ENCODE results near the gene DES. TPM values are rescaled to one million over a fixed set of nuclear protein-coding genes. Genes with fewer than 3 reads are reported as not detected.
A peak's percentile ranks its signal among the peaks of the same experiment; 100 is the strongest.

Gene DES
- total RNA-seq, 1 experiment from 2014 or later, result 1.6 TPM

DNA sequence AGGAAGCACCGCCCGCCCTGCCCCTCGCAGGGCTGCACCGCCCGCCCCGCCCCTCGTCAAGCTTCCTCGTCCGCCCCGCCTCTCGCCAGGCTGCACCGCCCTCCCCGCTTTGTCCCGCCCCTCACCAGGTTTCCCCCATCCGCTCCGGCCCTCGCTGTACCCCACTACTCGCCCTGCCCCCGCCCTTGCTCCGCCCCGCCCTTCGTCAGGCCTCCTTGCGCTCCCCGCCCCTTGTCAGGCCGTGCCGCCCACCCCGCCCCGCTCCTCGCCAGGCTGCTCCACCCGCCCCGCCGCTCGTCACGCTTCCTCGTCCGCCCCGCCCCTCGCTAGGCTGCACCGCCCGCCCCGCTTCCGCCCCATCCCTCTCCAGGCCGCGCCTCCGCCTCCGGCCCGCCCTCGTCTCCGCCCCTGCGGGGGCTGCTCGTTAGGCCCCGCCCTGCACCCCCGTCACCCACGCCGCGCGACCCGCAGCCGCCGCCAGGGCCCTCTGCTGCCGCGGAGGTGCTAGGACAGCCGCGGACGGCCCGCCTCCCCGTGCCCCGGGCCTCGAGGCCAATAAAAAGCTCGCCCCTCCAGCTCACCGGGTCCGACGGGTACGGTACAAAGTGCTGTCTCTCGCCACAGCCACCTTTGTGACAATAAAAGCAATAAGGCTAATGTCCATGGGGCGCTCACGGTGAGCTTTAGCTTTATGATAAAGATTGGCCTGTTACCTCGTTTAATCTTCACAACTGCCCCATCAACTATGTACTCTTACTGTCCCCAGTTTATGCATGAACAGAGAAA lies 29.9 kb upstream of the DES start:
- Mint-ChIP-seq H3K27ac (no peak overlapping the region; the same call in 1 of the 2 replicates), H3K36me3 (peaks cover 23% of the 10 kb centered on the region)

GRCh38 chr2:219388907-219389156 lies 29.3 kb upstream of the DES start:
- peaks cover 18% of the 10 kb centered on the region for H3K36me3 Mint-ChIP-seq
- CTCF ChIA-PET, result interaction anchor here (0.5 to 3.9 kb wide), 26 partner anchors 15 to 254 kb away, joined by 3 to 64 read pairs (median 8); partner anchors contain the start of genes CNPPD1, GMPPA and SPEG
- no peaks in the 10 kb centered on the region for H3K9me3 Mint-ChIP-seq
- H3K4me3 Mint-ChIP-seq, result peak overlapping the region; percentile 76
- POLR2A ChIA-PET, result interaction anchor here (0.8 kb wide), 1 partner anchor 64 kb away, joined by 3 read pairs; no protein-coding TSS in a partner anchor
- no peak overlapping the region; the same call in 1 of the 2 replicates for H3K27ac Mint-ChIP-seq
- H3K27me3 Mint-ChIP-seq (ENCODE audit: low read depth), result peaks cover 6% of the 10 kb centered on the region; the same call in 1 of the 2 replicates
- DNase-seq (ENCODE audit: low spot score) (no peak), ATAC-seq (no peak)
- peaks cover 7% of the 10 kb centered on the region for H3K4me1 Mint-ChIP-seq
- no peak for TF ChIP-seq IRF2 (CRISPR knock-in tag; IDR thresholded peaks at IDR 0.05; ENCODE audit: borderline replicate concordance, low read depth)
- TF ChIP-seq KAT7 (CRISPR knock-in tag; IDR thresholded peaks at IDR 0.05; ENCODE audit: borderline replicate concordance), result no peak
- TF ChIP-seq USF1 (CRISPR knock-in tag; IDR thresholded peaks at IDR 0.05), result no peak
- no peak for TF ChIP-seq HMGA2 (CRISPR knock-in tag; IDR thresholded peaks at IDR 0.05)
- TF ChIP-seq, protein P1, sequence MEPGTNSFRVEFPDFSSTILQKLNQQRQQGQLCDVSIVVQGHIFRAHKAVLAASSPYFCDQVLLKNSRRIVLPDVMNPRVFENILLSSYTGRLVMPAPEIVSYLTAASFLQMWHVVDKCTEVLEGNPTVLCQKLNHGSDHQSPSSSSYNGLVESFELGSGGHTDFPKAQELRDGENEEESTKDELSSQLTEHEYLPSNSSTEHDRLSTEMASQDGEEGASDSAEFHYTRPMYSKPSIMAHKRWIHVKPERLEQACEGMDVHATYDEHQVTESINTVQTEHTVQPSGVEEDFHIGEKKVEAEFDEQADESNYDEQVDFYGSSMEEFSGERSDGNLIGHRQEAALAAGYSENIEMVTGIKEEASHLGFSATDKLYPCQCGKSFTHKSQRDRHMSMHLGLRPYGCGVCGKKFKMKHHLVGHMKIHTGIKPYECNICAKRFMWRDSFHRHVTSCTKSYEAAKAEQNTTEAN (CRISPR knock-in tag; IDR thresholded peaks at IDR 0.05), result no peak
- TF ChIP-seq MYBL2 (CRISPR knock-in tag; IDR thresholded peaks at IDR 0.05), result no peak
- no peak for TF ChIP-seq NR1H2 (CRISPR knock-in tag; IDR thresholded peaks at IDR 0.05)
- TF ChIP-seq ZNF263 (CRISPR knock-in tag; IDR thresholded peaks at IDR 0.05; ENCODE audit: low read depth), result no peak
- no peak for TF ChIP-seq RELA (CRISPR knock-in tag; IDR thresholded peaks at IDR 0.05; ENCODE audit: borderline replicate concordance)
- TF ChIP-seq CTCF (IDR thresholded peaks at IDR 0.05), result no peak
- TF ChIP-seq CDX4 (CRISPR knock-in tag; IDR thresholded peaks at IDR 0.05; ENCODE audit: borderline replicate concordance), result no peak
- TF ChIP-seq ZNF396 (CRISPR knock-in tag; IDR thresholded peaks at IDR 0.05; ENCODE audit: borderline replicate concordance), result no peak
- no peak for TF ChIP-seq ATF3 (CRISPR knock-in tag; conservative IDR thresholded peaks at IDR 0.05)
- TF ChIP-seq, protein P2, sequence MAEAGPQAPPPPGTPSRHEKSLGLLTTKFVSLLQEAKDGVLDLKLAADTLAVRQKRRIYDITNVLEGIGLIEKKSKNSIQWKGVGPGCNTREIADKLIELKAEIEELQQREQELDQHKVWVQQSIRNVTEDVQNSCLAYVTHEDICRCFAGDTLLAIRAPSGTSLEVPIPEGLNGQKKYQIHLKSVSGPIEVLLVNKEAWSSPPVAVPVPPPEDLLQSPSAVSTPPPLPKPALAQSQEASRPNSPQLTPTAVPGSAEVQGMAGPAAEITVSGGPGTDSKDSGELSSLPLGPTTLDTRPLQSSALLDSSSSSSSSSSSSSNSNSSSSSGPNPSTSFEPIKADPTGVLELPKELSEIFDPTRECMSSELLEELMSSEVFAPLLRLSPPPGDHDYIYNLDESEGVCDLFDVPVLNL (CRISPR knock-in tag; IDR thresholded peaks at IDR 0.05; ENCODE audit: borderline replicate concordance, low read depth), result no peak
- no peak for TF ChIP-seq MLX (CRISPR knock-in tag; IDR thresholded peaks at IDR 0.05)
- no peak for TF ChIP-seq ZBTB21 (CRISPR knock-in tag; IDR thresholded peaks at IDR 0.05; ENCODE audit: borderline replicate concordance)
- no peak for TF ChIP-seq NFE2L1 (CRISPR knock-in tag; IDR thresholded peaks at IDR 0.05)
- no peak for TF ChIP-seq SOX15 (CRISPR knock-in tag; IDR thresholded peaks at IDR 0.05)

More for the DNA sequence above, 29.9 kb upstream of the DES start:
- ATAC-seq, result peak; percentile 76
- no peaks in the 10 kb centered on the region for H3K9me3 Mint-ChIP-seq
- no peak for TF ChIP-seq RELA (CRISPR knock-in tag; IDR thresholded peaks at IDR 0.05; ENCODE audit: borderline replicate concordance)
- TF ChIP-seq CBFB (CRISPR knock-in tag; IDR thresholded peaks at IDR 0.05; ENCODE audit: low read depth), result no peak
- no peak for TF ChIP-seq ZNF138 (CRISPR knock-in tag; conservative IDR thresholded peaks at IDR 0.05)
- TF ChIP-seq TEAD1 (CRISPR knock-in tag; IDR thresholded peaks at IDR 0.05), result peak; percentile 62; the same call in 1 of the 2 replicates
- peak; percentile 70 for TF ChIP-seq SP1 (CRISPR knock-in tag; conservative IDR thresholded peaks at IDR 0.05)
- TF ChIP-seq NFATC4 (CRISPR knock-in tag; IDR thresholded peaks at IDR 0.05), result no peak
- TF ChIP-seq, protein P3, sequence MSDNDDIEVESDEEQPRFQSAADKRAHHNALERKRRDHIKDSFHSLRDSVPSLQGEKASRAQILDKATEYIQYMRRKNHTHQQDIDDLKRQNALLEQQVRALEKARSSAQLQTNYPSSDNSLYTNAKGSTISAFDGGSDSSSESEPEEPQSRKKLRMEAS (CRISPR knock-in tag; IDR thresholded peaks at IDR 0.05), result peak; percentile 43; the same call in 1 of the 2 replicates
- TF ChIP-seq EMX1 (CRISPR knock-in tag; IDR thresholded peaks at IDR 0.05), result no peak
- no peak for TF ChIP-seq JUN (CRISPR knock-in tag; IDR thresholded peaks at IDR 0.05)
- TF ChIP-seq ZNF219 (CRISPR knock-in tag; IDR thresholded peaks at IDR 0.05; ENCODE audit: borderline replicate concordance), result 0 out of 2 replicates have a peak, but pooled peaks have one; percentile 56
- no peak for TF ChIP-seq IRF2 (CRISPR knock-in tag; IDR thresholded peaks at IDR 0.05; ENCODE audit: borderline replicate concordance, low read depth)
- no peak for TF ChIP-seq CREB1 (CRISPR knock-in tag; IDR thresholded peaks at IDR 0.05)
- peak; percentile 97 for DNase-seq (ENCODE audit: low spot score)
- H3K4me3 Mint-ChIP-seq, result peak overlapping the region; percentile 76
- H3K27me3 Mint-ChIP-seq (ENCODE audit: low read depth), result 0 out of 2 replicates have a peak, but pooled peaks cover 3% of the 10 kb centered on the region
- CTCF ChIA-PET, result interaction anchor here (0.5 to 3.9 kb wide), 57 partner anchors 10 to 550 kb away, joined by 3 to 64 read pairs (median 4); partner anchors contain the start of genes ABCB6, CNPPD1, DES and GMPPA
- peaks cover 7% of the 10 kb centered on the region for H3K4me1 Mint-ChIP-seq
- POLR2A ChIA-PET, result interaction anchor here (0.5 to 1.7 kb wide), 15 partner anchors 10 to 491 kb away, joined by 3 to 6 read pairs (median 4); partner anchors contain the start of genes ABCB6, GLB1L, GMPPA and SPEG

All from WTC11 (cell line).